Right atrium auricular region (tissue), 2 donors: Measurements from ENCODE around the gene MDK. TPM values are rescaled to one million over a fixed set of nuclear protein-coding genes. Genes with fewer than 3 reads are reported as not detected.

Source experiments
- DNase-seq: peaks from one replicate; pipeline ENCODE4 v3.0.0-alpha.2; 2019; ENCODE audit warnings: low spot score
- H3K27ac ChIP-seq, 2 donors: fragments of 200-600 bp; sonication (generic); 1 replicate in 1 of 2; 2 replicates in 1 of 2; pipeline ENCODE4 v1.5.1; 2016 to 2019
- H3K27me3 ChIP-seq, 2 donors: fragments of 200-600 bp; sonication (generic); one replicate each; pipeline versions ENCODE4 v1.5.1 to v1.6.0; 2017 to 2019
- H3K36me3 ChIP-seq: fragments of 200-600 bp; sonication (generic); one replicate; pipeline ENCODE4 v1.5.1; 2016
- H3K4me1 ChIP-seq, 2 donors: fragments of 200-600 bp; sonication (generic); one replicate each; pipeline versions ENCODE4 v1.5.1 to v1.6.0; 2017 to 2019
- H3K4me3 ChIP-seq, 2 donors: fragments of 200-600 bp; sonication (generic); 1 replicate in 1 of 2; 2 replicates in 1 of 2; pipeline ENCODE4 v1.5.1; 2017 to 2019; ENCODE audit warnings: mild to moderate bottlenecking in 1 of 2, moderate library complexity in 1 of 2
- H3K9me3 ChIP-seq, 2 donors: fragments of 200-600 bp; sonication (generic); one replicate each; pipeline ENCODE4 v1.5.1; 2019
- total RNA-seq, 2 donors: library from RNA; depleted of rRNA; stranded (reverse); fragments of >200 nt; gene quantifications; one replicate each; pipeline ENCODE4 v1.1.0, GENCODE V29; 2016
- TF ChIP-seq, protein P1 (sequence below), 2 donors: fragments of 200-600 bp; sonication (generic); IDR thresholded peaks; one replicate each; pipeline ENCODE4 v1.5.1; 2019; ENCODE audit warnings: antibody characterized with exemption in 2 of 2

The MDK gene
- total RNA-seq, 2 donors from 2014 or later = 11.9 to 26.4 TPM

DNA sequence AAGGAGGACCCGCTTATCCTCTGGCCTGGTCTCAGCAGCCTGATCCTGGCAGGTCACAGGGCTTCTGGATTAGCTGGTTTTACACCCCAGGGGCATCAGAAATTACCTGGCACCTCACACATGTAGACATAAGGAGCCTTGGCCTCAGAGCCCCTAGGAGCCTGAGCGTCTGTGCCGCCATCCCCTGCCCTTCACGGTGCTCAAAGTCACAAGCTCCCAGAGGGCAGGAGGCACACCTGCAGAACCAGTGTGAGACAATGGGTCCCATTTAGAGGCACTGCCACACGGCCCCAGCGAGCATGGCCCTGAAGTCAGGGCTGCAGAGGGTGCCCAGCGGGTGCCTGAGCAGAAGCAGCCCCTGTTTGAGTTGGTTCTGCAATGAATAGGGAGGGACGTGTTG lies 30.3 kb upstream of the MDK start:
- DNase-seq = no peak
- no peak overlapping the region for H3K4me3 ChIP-seq
- peak overlapping the region; percentile 77 to 80 for H3K27ac ChIP-seq
- TF ChIP-seq, protein P1, sequence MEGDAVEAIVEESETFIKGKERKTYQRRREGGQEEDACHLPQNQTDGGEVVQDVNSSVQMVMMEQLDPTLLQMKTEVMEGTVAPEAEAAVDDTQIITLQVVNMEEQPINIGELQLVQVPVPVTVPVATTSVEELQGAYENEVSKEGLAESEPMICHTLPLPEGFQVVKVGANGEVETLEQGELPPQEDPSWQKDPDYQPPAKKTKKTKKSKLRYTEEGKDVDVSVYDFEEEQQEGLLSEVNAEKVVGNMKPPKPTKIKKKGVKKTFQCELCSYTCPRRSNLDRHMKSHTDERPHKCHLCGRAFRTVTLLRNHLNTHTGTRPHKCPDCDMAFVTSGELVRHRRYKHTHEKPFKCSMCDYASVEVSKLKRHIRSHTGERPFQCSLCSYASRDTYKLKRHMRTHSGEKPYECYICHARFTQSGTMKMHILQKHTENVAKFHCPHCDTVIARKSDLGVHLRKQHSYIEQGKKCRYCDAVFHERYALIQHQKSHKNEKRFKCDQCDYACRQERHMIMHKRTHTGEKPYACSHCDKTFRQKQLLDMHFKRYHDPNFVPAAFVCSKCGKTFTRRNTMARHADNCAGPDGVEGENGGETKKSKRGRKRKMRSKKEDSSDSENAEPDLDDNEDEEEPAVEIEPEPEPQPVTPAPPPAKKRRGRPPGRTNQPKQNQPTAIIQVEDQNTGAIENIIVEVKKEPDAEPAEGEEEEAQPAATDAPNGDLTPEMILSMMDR (IDR thresholded peaks at IDR 0.05) = no peak
- no peaks in the 10 kb centered on the region for H3K36me3 ChIP-seq
- H3K4me1 ChIP-seq = peaks cover 0 to 74% of the 10 kb centered on the region in 2 donors
- no peaks in the 10 kb centered on the region for H3K9me3 ChIP-seq
- no peaks in the 10 kb centered on the region for H3K27me3 ChIP-seq

DNA sequence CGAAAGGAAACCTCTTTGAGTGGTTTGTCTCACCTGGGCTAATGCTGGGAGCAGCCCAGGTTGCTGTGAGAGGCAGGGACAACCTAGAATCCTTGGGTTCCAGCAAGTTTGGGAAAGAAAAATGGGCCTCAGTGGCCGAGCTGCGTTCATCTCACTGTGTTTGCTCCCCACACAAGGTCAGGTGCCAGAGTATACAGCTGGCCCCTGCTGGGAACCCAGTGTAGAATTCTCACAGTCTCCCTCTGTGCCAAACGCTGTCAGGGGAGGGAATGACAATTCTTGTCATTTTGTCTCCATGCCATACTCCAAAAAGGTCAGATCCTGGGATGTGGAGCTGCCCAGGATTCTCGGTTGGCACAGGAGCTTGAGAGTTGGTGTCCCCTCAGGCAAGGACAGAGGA lies 29.9 kb upstream of the MDK start:
- Histone ChIP-seq H3K9me3 (no peaks in the 10 kb centered on the region), H3K27ac (peak overlapping the region; percentile 77 to 80), H3K4me1 (peaks cover 0 to 69% of the 10 kb centered on the region in 2 donors), H3K36me3 (no peaks in the 10 kb centered on the region), H3K4me3 (no peak overlapping the region), H3K27me3 (no peaks in the 10 kb centered on the region)
- DNase-seq = no peak
- TF ChIP-seq, protein P1 (IDR thresholded peaks at IDR 0.05) = no peak

DNA sequence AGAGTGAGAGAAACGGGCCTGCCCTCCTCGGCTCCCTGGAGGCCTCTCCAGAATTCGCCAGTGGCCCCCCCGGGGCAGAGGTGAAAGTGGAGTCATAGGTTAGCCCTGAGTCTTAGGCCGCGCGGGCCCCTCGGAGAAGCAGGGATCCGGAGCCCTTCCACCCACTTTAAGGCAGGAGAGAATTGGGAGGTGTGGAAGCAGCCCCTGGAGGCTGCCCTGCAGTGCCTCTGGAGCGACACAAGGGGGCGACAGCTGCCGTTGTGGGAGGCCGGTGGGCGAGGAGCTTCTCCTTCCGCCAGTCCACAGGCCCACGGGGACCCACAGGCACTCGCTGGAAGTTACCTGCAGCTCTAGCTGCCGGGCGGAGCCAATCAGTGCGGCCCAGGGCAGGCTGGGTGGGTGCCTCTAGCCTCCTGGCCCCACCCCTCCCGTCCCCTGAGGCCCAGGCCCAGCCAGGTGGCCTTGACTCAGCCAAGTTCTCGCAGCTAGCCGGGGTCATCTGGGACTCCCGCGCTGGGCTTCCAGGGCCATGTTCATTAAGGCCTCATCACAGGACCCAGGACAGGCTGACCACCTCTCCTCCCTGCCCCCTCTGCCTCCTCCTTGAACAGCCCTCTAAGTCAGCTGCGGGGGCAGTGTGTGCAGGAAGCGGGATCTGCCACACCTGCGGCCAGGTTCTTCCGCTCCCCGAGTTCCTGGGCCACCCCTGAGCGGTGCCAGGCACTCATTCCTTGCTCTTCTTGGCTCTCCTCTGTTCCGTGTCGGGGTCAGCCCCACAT lies 29.2 kb upstream of the MDK start:
- DNase-seq = no peak
- H3K4me3 ChIP-seq = peak overlapping the region in 1 of 2 donors; percentile 3
- H3K9me3 ChIP-seq = no peaks in the 10 kb centered on the region
- H3K4me1 ChIP-seq = peaks cover 0 to 68% of the 10 kb centered on the region in 2 donors
- TF ChIP-seq, protein P1 (IDR thresholded peaks at IDR 0.05) = peak; percentile 92 to 97
- no peaks in the 10 kb centered on the region for H3K36me3 ChIP-seq
- H3K27ac ChIP-seq = peak overlapping the region; percentile 77 to 80
- no peaks in the 10 kb centered on the region for H3K27me3 ChIP-seq

DNA sequence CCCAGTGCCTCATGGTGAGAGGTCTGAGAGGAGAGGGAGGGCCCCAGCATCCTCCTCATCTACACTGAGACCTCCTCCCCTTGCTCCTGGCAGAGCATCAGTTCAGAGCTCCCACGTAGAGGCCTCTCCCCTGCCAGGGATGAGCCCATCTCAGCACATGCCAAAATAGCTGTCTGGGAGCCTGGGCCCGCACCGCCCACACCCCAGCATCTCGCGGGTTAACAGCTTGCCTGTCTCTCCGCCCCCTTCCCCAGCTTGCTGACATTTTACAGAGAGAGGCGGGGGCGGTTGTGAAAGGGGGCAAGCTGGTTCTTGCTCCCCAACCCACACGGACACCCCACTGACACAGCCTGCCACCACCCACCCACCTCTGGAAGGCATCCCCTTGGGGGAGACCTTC lies 27.8 kb upstream of the MDK start:
- TF ChIP-seq, protein P1 (IDR thresholded peaks at IDR 0.05) = no peak
- H3K27me3 ChIP-seq = no peaks in the 10 kb centered on the region
- DNase-seq = no peak
- peaks cover 0 to 68% of the 10 kb centered on the region in 2 donors for H3K4me1 ChIP-seq
- peak overlapping the region; percentile 77 to 80 for H3K27ac ChIP-seq
- no peaks in the 10 kb centered on the region for H3K36me3 ChIP-seq
- no peaks in the 10 kb centered on the region for H3K9me3 ChIP-seq
- no peak overlapping the region for H3K4me3 ChIP-seq

DNA sequence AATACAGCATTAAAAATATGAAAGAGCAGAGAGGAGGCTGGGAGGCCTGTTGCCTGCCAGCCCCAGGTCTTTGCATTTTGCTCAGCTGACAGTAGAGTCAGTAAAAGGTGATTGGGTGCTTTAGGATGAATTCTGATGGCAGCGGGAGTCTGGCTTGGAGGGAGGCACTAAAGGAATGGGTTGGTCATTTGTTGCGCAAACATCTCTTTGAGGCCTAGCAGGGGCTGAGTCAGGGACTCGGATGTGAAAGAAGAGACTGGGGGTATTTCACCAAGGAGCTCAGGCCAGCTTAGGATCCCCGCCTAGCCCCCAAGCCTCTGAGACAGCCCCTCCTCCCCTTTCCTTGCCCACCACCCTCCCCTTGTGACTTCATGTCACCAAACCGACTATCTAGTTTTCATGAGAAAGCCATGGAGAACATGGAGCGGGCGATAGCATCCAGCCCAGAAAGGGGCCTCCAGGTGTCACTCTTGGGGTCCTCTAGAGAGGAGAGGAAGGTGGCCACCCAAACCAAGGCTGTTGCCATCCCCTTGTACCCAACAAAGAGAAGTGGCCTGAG lies 24.5 kb upstream of the MDK start:
- Histone ChIP-seq H3K4me1 (peaks cover 0 to 52% of the 10 kb centered on the region in 2 donors), H3K36me3 (no peaks in the 10 kb centered on the region), H3K27ac (no peak overlapping the region), H3K27me3 (no peaks in the 10 kb centered on the region), H3K9me3 (no peaks in the 10 kb centered on the region), H3K4me3 (no peak overlapping the region)
- DNase-seq = no peak
- TF ChIP-seq, protein P1 (IDR thresholded peaks at IDR 0.05) = no peak
